ENCODE data around the gene RANBP9.

The RANBP9 gene

DNA sequence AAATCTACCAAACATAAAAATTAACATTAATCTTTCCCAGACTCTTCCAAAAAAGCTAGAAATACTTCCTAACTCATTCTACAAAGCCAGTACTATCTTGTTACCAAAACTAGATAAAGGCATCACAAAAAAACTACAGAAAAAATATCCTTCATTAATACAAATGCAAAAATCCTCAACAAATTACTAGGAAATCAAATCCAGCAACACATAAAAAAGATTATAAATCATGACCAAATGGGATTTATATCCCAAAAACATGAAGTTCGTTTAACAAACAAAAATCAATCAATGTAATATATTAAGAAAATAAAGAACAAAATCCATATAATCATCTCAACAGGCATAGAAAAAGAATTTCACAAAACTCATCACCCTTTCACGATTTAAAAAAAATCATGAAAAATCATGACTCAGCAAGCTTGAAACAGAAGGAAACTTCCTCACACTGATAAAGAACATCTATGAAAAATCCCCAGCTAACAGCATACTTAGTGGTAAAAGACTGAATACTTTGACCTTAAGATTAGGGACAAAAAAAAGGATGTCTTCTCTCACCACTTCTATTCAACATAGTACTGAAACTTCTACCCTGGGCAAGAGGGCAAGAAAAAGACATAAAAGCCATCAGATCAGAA lies 43.2 kb downstream of the RANBP9 start:
- no peak overlapping the region for H3K4me3 ChIP-seq (ENCODE audit: control insufficient read depth, low read depth, low read length)
- TF ChIP-seq CTCF (IDR thresholded peaks at IDR 0.05; ENCODE audit: control insufficient read depth, insufficient read depth, low read depth, low read length, missing control alignments): no peak
- no peak for DNase-seq (ENCODE audit: low read depth)

GRCh38 chr6:13667655-13668054 lies 44.0 kb downstream of the RANBP9 start:
- no peak for DNase-seq (ENCODE audit: low read depth)
- no peak overlapping the region for H3K4me3 ChIP-seq (ENCODE audit: control insufficient read depth, low read depth, low read length)
- no peak for TF ChIP-seq CTCF (IDR thresholded peaks at IDR 0.05; ENCODE audit: control insufficient read depth, insufficient read depth, low read depth, low read length, missing control alignments)

DNA sequence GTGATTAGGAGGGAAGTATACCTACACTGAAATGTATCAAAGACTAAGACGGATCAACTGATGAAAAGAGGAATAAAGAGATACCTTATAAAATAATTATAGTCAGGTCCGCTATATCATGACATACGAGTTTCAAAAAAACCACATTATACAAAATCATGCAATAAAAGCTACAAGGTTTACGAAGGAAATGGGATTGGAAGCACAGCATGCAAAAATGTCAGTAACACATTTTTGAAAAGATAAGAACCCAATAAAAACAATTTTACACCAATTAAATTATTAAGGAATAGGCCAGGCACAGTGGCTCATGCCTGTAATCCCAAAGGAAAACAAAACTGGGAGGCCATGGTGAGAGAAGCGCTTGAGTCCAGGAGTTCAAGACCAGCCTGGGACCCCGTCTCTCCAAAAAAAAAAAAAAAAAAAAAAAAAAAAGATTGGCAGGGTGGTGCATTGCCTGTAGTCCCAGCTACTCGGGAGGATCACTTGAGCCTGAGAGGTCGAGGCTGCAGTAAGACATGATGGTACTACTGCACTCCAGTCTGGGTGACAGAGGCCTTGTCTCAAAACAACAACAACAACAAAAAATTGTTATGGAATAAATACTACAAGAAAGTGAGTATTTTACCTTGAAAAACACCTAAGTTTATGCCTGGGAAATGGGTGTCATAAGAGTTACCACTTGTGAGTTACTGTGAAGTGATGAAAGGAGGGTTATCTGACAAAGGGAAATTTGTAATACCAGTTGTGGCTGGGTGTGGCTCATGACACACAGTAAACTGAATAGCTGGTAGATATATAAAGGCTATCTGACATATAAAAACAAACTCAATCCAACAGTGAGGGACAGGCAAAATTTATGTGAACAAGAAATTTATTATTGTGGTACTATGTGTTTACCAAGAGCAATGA lies 45.2 kb downstream of the RANBP9 start:
- no peak for TF ChIP-seq CTCF (IDR thresholded peaks at IDR 0.05; ENCODE audit: control insufficient read depth, insufficient read depth, low read depth, low read length, missing control alignments)
- no peak for DNase-seq (ENCODE audit: low read depth)
- H3K4me3 ChIP-seq (ENCODE audit: control insufficient read depth, low read depth, low read length): no peak overlapping the region

- TF ChIP-seq CTCF (IDR thresholded peaks at IDR 0.05; ENCODE audit: control insufficient read depth, insufficient read depth, low read depth, low read length, missing control alignments): no peak
- DNase-seq (ENCODE audit: low read depth): no peak
- H3K4me3 ChIP-seq (ENCODE audit: control insufficient read depth, low read depth, low read length): no peak overlapping the region
Measured at GRCh38 chr6:13664703-13665352, 46.8 kb downstream of the RANBP9 start.

DNA sequence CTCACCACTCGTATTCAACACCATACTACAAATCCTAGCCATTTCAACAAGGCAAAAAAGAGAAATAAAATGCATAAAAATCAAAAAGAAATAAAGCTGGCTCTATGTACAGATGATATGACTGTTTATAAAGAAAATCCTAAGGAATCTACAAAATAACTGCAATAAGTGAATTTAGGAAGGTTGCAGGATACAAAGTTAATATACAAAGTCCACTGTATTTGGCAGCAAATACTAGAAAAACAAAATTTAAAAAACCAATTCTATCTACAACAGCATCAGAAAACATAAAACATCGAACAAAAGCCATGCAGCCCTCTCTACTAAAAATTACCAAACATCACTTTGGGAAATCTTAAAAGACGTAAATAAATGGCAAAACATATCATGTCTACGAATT lies 47.6 kb downstream of the RANBP9 start:
- no peak for TF ChIP-seq CTCF (IDR thresholded peaks at IDR 0.05; ENCODE audit: control insufficient read depth, insufficient read depth, low read depth, low read length, missing control alignments)
- DNase-seq (ENCODE audit: low read depth): no peak
- no peak overlapping the region for H3K4me3 ChIP-seq (ENCODE audit: control insufficient read depth, low read depth, low read length)

DNA sequence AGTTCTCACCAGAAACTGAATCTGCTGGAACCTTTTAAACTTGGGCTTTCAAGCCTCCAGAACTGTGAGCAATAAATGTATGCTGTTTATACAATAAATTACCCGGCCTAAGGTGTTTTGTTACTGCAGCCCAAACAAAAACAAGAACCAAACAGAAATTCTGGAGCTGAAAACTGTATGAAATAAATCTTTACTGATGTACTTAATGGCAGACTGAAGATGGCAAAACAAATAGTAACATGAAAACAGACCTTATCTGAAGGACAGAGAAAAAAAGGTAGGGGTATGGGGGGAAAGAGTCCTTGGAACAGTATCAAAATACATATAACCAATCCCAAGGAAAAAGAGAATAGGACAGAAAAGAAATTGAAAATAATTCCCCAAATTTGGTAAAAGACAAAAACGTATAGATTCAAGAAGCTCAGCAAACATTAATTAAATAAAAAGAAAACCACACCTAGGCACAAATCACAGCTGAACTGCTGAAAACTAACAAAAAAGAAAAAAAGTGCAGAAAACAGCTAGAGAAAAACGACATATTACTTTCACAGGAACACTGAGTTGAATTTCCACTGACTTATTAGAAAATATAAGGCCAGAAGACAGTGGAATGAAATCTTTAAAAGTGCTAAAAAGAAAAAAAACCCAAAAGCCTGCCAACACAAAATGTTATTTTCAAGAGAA lies 48.8 kb downstream of the RANBP9 start:
- TF ChIP-seq CTCF (IDR thresholded peaks at IDR 0.05; ENCODE audit: control insufficient read depth, insufficient read depth, low read depth, low read length, missing control alignments): no peak
- no peak overlapping the region for H3K4me3 ChIP-seq (ENCODE audit: control insufficient read depth, low read depth, low read length)
- no peak for DNase-seq (ENCODE audit: low read depth)
